ENCODE data around the gene OR1B1.
"Not testable (repeated sequence)": the region's sequence is repeated elsewhere in the genome, so short reads cannot be mapped to it uniquely, and the experiment has no call there.

The OR1B1 gene

DNA sequence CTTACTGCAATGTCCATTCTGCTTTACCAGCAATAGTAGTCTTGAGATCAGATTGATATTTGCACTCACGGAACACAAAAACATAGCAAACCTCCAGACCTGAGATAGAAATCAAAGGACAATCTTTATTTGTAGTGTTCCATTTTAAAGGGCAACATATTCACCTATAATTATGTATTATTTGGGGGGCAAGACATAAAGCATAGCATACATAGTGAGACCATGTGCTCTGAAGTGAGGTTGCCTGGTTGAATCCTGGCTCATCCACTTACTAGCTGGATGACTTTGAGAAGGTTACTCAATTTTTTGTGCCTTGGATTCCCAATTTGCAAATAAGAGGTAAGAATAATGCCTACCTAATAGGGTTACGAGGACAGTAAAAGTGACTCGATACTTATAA lies at the start of gene OR1B1:
Gene OR1B1 (minus strand): TSS at position 101 of the 400 bp plus-strand sequence.
- no peak for DNase-seq (ENCODE audit: low spot score)

DNA sequence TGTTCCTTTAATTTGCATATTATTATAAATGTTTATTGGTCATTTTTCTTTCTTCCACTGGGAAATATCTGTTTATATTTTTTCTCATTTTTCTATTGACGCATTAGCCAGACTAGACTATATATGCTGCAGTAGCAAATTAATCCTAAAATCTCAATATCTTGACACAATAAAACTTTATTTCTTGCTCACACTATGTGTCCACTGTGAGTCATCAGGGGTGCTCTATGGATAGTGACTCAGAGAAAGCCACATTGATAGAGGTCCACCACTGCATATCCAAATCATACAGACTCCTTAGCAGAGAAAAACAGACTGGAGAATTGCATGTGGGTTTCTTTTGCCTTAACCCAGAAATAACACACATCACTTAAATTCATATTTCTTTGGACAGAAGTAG lies 38.3 kb upstream of the OR1B1 start:
- DNase-seq (ENCODE audit: low spot score) = no peak

DNA sequence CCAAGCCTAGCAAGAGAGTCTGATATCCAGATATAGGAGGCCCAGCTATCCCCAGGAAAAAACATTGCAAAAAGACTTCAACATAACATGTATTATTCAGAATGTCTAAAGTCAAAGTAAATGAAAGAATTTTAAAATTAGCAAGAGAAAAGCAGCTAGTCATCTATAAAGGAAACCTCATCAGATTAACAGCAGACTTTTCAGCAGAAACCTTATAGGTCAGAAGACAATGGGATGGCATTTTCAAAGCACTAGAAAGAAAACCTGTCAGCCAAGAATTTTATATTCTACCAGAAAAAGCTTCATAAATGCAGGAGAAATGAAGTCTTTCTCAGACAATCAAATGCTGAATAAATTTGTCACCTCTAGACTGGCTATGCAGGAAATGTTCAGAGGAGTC lies 27.4 kb upstream of the OR1B1 start:
- DNase-seq (ENCODE audit: low spot score) = no peak

DNA sequence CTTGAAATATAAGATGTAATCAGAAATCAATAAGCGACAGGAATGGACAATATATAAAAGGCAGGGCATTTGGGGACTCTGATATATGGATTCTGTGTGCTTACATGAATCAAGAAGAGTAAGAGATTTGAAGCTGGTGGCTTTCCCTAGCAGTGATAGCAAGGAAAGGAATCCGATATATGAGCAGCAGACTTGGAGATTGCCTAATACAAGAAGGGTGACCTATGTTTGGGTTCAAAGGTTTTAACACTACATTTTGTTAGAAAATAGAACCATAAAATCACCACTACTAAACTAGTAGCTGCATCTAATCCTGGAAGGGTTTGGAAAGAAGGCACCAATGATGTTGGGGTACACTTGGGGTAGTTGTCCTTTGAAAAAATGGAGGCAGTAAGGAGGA lies 15.1 kb upstream of the OR1B1 start:
- DNase-seq (ENCODE audit: low spot score) = no peak

DNA sequence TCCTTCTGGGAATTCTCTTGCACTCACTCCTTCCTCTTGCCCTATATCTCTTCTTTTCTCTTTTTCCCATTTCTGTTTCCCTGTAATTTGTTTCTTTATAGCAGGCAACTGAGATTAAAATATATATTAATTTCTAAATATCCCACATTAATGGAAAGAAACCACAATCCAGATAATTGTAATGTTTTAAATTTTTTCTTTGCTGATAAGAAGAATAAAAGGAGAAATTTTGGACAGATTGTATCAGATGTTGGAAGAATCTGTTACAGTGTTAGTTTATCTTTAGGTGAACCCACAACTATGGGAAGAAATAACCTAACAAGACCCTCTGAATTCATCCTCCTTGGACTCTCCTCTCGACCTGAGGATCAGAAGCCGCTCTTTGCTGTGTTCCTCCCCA lies 4.0 kb upstream of the OR1B1 start, which contains the start of gene OR1L1:
Gene OR1L1 (plus strand): TSS at position 301 of the 400 bp plus-strand sequence. CDS start 0 bp downstream, at position 301.
- DNase-seq (ENCODE audit: low spot score) = no peak

DNA sequence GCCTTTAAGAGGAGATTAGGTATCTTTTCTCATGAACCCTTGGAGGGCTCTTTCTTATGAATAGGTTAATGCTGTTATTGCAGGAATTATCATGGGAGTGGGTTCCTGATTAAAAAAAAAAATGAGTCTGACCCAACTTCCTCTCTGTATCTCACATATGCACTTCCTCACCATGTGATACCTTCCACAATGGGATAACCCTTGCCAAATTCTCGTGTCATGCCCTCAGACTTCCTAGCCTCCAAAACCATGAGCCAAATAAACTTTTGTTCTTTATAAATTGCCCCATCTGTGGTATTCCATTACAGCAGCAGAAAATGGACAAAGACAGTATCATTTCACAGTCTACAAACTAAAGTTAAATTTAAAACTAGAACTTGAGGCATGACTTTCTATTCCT lies 1.0 kb downstream of the OR1B1 start:
- no peak for DNase-seq (ENCODE audit: low spot score)

DNA sequence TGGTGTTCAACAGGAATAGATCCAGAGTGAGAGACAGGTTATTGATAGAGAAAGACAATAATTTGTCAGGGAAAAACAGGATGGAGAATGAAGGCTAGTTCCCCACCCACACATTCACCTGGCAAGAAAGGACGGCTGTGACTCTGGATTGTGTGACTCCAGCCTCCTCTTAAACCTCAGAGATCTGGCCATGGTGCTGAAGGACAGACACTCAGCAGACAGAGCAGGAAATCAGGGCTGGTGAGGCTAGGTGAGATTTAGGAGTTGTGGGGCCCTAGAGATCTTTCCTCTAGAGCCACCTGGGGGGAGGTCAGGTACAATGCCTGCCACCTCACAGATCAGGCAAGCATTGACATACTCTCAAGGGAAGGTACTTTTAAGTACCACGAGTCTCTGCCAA lies 15.2 kb downstream of the OR1B1 start:
- peak; percentile 2 for DNase-seq (ENCODE audit: low spot score)

DNA sequence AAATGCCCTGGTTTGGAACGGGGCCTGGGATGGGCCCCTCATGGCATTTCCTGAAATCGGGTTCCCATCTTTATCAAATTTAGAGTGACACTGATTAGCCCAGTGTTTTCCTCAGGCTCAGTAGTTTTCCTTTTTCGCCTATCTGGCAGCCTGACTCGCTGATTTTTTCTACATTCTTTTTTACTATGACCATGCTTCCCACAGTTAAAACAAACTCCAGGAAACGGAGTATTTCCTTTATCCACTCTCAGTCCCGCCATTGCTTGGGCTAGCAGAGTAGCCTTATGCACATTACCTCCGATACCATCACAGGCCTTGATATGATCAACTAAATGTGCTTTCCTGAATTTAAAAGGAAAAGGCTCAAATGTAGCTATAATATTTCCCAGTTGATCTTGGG lies 37.4 kb downstream of the OR1B1 start:
- no peak for DNase-seq (ENCODE audit: low spot score)

DNA sequence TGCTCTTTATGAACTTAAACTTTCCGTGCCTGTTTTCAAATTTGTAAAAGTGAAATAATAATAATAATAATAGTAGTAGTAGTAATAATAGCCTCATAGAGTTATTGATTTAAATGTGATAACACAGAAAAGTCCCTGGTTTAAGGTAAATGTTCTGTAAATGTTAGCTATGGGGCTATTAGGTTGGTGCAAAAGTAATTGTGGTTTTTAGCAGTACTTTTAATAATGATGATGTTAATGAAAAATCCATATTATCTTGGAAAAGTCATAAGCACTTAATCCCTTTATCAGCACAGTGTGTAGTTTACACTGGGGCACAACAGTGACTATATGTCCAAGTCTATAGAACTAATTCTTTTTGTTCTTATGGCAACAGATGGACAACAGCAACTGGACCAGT lies 43.1 kb downstream of the OR1B1 start, which contains the start of gene OR1Q1:
Gene OR1Q1 (plus strand): TSS at position 377 of the 400 bp plus-strand sequence. CDS start 0 bp downstream, at position 377.
- DNase-seq (ENCODE audit: low spot score) = no peak

DNA sequence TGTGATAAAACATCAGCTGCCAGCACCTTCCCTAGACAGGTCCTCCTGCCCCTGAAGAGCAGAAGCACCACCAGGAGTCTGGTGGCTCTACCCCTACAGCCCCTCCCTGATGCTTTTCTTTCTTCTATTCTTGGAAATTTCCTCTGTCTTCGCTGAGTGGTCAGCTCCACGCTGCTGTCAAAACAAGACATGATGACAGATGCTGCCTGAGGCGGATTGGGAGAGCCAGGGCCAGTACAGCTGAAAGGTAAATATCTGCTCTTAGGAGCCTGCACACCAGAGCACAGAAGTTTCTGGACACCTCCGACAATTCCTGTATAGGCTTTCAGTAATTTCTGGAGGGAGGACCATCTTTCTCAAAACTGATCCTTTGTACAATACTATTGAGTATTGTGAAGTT lies 47.6 kb downstream of the OR1B1 start:
- DNase-seq (ENCODE audit: low spot score) = no peak

DNA sequence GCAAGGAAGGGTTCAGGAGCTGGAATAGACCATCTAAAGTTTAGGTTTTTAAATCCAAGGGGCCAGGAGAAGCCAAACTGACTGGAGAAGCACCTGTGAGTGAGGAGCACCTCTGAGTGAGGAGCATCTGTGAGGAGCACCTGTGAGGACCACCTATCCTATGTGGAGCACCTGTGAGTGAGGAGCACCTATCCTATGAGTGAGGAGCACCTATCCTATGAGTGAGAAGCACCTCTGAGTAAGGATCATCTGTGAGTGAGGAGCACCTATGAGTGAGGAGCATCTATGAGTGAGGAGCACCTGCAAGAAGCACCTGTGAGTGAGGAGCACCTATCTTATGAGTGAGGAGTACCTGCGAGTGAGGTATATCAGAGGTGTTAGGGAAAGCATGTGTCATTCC lies 50.8 kb downstream of the OR1B1 start:
- DNase-seq (ENCODE audit: low spot score) = no peak

DNA sequence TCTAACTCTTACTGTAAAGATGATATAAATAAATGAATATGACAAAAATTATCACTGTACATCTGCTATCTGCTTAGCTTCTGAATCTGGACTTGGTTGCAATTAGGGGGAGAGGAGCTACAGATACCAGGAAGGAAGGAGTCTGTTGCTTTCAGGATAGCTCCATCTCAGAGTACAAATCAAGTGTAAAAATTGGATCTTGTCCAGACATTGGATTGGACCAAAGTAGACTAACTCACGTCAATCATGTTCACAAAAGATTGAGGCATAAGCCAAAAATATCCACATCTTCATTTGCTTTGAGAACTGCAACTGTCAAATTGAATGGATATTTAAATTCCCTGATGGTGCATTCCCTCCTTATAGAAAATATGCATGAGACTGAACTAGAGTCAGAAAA lies 51.7 kb downstream of the OR1B1 start:
- DNase-seq (ENCODE audit: low spot score) = no peak

DNA sequence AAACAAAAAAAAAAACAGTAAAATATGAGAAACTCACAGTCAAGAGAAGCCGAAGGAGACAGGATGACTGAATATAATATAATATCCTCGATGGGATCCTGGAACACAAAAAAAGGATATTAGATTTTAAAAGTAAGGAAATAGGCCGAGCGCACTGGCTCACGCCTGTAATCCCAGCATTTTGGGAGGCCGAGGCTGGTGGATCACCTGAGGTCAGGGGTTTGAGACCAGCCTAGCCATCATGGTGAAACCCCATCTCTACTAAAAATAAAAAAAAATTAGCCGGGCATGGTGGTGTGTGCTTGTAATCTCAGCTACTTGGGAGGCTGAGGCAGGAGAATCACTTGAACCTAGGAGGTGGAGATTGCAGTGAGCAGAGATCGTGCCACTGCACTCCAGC lies 74.1 kb downstream of the OR1B1 start, which contains the start of gene OR1L8:
Gene OR1L8 (minus strand): TSS at position 101 of the 400 bp plus-strand sequence. CDS start 14,907 bp downstream, outside the sequence.
- not testable (repeated sequence) for DNase-seq (ENCODE audit: low spot score)

DNA sequence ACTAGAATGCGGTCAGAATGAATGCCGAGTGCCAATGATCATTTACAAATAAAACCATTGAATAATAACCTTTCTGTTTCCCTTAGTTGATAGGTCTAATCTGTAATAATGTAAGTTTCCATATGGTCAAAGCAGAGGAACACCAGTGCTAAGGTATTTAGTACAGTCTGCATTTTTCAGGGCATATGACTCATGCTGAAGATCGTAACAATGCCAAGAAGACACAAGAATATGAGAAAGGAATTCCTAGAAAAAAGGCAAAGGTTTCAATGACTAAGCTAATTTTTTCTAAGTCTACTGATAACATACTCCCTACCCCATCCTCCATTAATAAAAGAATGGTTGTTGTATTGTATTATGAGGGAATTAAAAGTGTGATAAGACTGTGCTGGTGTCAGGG lies 77.1 kb downstream of the OR1B1 start:
- no peak for DNase-seq (ENCODE audit: low spot score)

DNA sequence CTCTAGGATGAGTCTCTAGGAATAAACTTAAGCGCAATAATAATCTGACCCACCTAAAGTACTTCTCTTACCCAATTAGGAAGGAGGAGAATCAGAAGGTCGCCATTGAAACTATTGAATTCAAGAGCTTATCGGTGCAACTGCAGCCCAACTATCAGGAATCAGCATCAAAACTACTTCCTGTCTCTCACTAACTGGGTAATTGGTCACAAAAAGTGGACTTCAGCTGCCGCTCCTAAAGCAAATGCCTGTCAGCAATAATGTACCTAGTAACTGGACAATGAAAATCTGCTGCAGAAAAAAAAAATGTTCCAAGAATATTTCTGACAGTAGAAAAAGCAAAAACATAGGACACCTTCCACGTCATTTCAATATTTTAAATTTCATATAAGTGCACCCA lies 77.6 kb downstream of the OR1B1 start:
- no peak for DNase-seq (ENCODE audit: low spot score)
